Mucosa of gallbladder (tissue), 1 donor: ENCODE data around the gene XRCC4. TPM values are rescaled to one million over a fixed set of nuclear protein-coding genes. Genes with fewer than 3 reads are reported as not detected.
A peak's percentile ranks its signal among the peaks of the same experiment; 100 is the strongest.
"Not testable (repeated sequence)": the region's sequence is repeated elsewhere in the genome, so short reads cannot be mapped to it uniquely, and the experiment has no call there.

ENCODE experiments used
- DNase-seq: peaks from one replicate; pipeline ENCODE4 v3.0.0-alpha.2; 2020; ENCODE audit warnings: low spot score
- total RNA-seq: library from RNA; stranded (reverse); gene quantifications from one replicate; pipeline ENCODE4 v1.2.1, GENCODE V29; 2021
- donor health status: DM: no; HTN: no; CAD: no.

XRCC4 gene
- total RNA-seq, 1 donor from 2014 or later, result 7.6 TPM

GRCh38 chr5:83179966-83180365 is 102.6 kb downstream of the XRCC4 start:
- no peak for DNase-seq

GRCh38 chr5:83184534-83184933 is 107.2 kb downstream of the XRCC4 start:
- no peak for DNase-seq

DNA sequence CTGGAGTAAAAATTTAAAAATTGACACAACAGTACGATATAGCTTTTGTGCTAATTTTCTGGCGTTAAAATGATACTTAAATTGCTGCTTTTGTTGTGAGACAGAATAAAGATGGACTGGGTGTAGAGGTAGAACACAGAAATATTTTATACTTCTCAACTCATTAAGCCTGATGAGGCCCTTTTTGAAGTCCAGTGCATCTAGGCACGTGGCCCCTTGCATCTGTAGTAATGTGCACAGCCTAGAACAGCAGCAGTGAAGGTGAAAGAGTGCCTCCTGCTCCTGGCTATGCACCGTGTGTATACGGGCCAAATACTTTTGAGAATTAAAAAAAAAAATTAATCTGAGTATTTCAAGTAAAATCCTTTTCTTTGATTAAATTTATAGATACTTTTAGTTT is 115.6 kb downstream of the XRCC4 start:
- DNase-seq, result no peak

DNA sequence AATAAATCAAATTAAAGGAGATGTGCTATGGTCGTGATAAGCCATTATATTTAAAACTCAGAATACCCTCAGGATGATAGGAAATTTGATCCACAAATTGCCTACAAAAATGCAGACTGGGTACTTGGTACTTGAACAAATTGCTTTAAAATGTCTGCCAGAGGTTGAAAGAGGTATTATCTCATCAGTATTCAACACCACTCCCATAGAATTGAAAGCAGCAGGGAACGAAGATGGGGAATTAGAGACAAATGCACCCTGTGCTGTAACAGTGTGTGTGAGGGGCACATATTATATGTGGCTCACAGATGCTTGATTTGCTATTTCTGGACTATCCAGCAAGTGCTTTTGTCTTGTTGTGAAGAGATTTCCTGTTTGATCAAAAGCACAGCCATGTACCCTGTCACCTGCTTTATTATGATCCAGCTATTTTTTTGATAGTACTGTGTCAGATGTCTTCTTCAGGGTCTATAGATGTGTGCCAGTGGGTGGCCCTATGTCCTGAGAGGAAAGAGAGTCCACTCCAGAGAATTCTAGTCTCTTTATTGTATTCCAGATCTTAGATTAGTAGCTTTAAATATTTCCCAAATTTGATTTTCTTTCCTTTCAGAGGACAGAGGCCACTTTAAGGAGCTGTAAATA is 120.1 kb downstream of the XRCC4 start:
- DNase-seq, result no peak

DNA sequence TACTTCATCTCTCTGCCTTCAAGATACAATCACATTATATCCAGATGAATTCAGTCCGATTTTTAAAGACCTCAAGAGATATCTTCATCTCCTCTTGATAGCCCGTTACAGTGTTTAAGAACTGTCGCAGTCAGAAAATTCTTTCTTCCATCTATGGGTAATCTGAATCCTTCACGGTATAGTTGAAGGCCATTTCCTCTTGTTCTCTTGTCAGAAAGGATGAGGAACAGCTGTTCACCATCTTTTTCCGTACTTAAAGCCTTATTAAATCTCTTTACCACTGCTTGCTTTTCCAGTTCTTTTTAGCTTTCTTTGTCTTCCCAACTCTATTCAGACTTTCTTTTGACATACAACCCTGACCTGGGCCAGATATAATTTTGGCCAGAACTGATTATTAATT is 121.8 kb downstream of the XRCC4 start:
- no peak for DNase-seq

DNA sequence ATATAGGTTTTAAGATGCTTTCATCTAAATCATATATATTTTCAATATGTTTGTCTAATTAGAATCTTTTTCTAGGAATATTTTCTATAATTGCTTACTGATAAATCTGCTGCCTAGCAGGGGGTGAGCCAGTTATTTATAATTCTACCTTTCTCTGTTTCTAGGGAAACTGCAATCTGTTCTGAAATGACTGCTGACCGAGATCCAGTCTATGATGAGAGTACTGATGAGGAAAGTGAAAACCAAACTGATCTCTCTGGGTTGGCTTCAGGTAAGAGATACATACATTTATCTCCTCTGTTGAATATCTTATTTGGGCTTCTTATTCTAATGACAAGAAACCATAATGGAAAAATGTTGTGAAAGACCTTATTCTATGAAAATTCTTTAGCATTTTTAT is 127.3 kb downstream of the XRCC4 start:
- no peak for DNase-seq

DNA sequence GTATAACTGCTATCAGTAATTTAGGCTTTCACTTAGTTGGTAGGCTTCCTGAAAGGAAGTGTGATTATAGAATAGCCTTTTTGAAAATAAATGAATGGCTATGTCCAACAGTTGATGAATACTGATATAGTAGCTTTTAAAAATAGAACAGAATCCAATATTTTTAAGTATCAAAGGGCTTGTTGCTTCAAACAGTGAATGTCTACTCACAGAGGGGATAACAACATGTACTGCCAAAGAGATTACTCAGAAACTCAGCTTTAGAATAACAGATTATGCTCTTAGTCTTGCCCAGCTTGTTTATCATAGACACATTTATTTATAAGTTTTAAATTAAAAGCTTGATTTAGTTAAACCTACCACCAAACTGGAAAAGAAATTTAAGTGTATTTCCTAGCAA is 132.6 kb downstream of the XRCC4 start:
- DNase-seq, result no peak

DNA sequence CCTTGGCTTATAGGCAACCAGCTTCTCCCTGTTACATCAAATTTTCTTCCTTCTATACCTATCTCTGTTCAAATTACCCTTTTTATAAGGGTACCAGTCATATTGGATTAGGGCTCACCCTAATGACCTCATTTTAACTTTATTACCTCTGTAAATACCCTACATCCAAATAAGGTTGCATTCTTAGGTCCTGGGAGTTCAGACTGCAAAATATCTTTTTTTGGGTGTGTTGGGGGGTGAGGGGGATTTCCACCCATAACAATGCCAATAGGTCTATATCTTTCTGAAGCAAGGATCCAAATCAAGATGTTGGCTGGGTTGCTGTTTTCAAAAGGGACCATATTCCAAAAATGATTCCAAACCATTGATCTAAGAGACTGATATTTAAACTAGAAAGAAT is 141.7 kb downstream of the XRCC4 start:
- DNase-seq, result no peak

- DNase-seq, result no peak
Measured at GRCh38 chr5:83219495-83219894, 142.1 kb downstream of the XRCC4 start.

GRCh38 chr5:83220331-83220730 is 143.0 kb downstream of the XRCC4 start:
- DNase-seq, result no peak

GRCh38 chr5:83222906-83223305 is 145.6 kb downstream of the XRCC4 start:
- no peak for DNase-seq

GRCh38 chr5:83227611-83228010 is 150.3 kb downstream of the XRCC4 start:
- DNase-seq, result no peak

- DNase-seq, result no peak
Measured at GRCh38 chr5:83230511-83230910, 153.2 kb downstream of the XRCC4 start.

DNA sequence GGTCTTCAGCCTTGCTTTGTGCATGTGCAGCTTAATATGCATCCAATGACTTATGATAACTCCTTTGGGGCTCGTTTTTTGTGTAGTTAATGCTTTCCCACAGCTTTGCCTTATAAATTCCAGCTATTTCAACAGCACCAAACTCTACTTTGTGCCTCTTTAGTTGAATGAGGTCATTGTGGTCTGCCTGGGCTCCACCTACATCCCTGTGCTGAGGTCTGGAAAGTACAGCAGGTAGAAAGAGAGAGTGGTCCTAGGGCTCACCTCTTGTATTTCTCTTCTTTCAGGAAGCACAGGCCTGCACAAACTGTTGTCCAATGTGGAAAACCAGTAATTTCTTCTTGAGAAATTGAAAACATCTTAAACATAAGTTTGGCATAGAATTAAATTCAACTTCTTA is 167.2 kb downstream of the XRCC4 start:
- DNase-seq, result no peak

GRCh38 chr5:83245037-83245436 is 167.7 kb downstream of the XRCC4 start:
- no peak for DNase-seq

- no peak for DNase-seq
Measured at GRCh38 chr5:83246071-83246470, 168.7 kb downstream of the XRCC4 start.

- DNase-seq, result no peak
Measured at GRCh38 chr5:83249156-83249555, 171.8 kb downstream of the XRCC4 start.

DNA sequence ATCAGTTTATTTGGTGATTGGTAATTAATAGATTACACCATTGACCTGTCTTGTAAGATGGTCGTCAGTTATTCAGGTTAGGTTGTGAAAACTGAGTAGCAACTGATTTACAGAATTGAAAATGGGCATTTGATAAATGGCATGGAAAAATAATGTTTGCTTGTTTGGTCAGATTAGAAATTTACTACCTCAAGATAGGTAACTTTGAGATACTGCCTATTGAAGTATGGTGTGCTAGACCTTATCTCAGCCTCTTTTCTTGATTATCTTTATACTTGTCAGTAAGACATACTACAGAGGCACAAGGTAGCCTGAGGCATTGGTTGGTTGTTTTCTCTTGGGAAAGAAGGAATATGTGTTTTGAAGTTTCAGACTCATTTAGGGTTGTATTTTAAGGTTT is 174.5 kb downstream of the XRCC4 start:
- DNase-seq, result no peak

GRCh38 chr5:83253720-83254119 is 176.4 kb downstream of the XRCC4 start:
- DNase-seq, result no peak

DNA sequence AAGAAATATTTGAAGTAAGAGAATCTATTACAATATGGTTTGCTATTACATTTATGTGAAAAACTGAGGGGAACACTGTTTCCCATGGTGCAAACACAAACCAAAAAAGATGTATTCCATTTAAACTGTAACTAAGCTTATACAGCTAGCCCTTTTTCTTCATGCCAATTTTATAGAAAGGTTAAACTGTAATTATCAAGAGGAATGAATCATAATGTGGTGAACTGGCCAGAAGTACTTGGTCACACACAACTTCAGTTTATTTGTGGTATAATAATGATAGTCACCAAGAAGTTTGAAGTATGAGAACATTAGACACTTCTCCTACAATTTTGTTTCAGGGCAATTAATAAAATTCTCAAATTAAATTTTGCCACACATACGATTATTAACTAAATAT is 177.9 kb downstream of the XRCC4 start:
- no peak for DNase-seq

DNA sequence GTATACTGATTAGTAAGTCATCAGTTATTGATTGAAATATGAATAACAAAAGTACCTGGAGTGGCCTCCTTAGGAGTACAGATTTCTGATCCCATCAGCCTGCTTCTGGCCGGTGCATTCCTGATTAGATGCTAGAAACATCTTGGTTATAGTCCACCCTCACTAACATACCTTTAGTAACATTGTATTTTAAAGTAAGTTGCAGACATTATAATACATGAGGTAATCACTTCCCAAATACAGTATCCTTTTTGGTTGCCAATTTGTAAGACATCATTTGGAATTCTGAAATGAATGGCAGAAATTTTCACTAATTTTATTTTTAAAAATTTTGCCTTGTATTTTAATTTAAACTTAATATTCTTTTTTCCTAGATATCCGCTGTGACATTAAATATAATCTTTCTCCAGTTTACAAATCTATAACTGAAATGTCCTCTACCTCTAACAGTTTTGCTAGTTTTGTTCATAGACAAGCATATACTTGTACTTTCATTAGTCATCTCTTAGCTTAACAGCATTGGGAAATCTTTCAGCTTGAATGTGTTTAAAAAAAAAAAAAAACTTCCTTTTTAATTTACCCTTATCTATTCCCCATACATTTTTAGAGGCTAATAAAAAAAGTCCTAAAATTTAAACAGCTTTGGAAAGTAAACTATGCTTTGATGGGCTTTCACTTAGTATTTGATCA is 178.9 kb downstream of the XRCC4 start:
- no peak for DNase-seq

GRCh38 chr5:83257684-83258083 is 180.3 kb downstream of the XRCC4 start:
- not testable (repeated sequence) for DNase-seq

GRCh38 chr5:83265318-83265717 is 188.0 kb downstream of the XRCC4 start:
- DNase-seq, result peak; percentile 49

- DNase-seq, result no peak
Measured at GRCh38 chr5:83270311-83270710, 193.0 kb downstream of the XRCC4 start.
